Gastroesophageal sphincter (tissue), 4 donors: ENCODE results near the gene GALNT9. TPM values are rescaled to one million over a fixed set of nuclear protein-coding genes. Genes with fewer than 3 reads are reported as not detected.

ENCODE experiments used
- ATAC-seq: fragments of 150-250 bp; one replicate; pipeline ENCODE4 v1.9.1; 2016; ENCODE audit warnings: mild to moderate bottlenecking, moderate library complexity
- H3K27ac ChIP-seq, 4 donors: fragments of 200-600 bp; sonication (generic) in 3 of 4; 1 replicate in 3 of 4; 2 replicates in 1 of 4; pipeline ENCODE4 v1.5.1; 2016 to 2019
- H3K27me3 ChIP-seq: fragments of 200-600 bp; sonication (generic); one replicate; pipeline ENCODE4 v1.5.1; 2019
- H3K36me3 ChIP-seq, 2 donors: fragments of 200-600 bp; sonication (generic); one replicate each; pipeline ENCODE4 v1.5.1; 2019; ENCODE audit warnings: control low read depth in 1 of 2
- H3K4me1 ChIP-seq, 3 donors: fragments of 200-600 bp; sonication (generic); 1 replicate in 2 of 3; 2 replicates in 1 of 3; pipeline ENCODE4 v1.5.1; 2016 to 2019; ENCODE audit warnings: control low read depth in 2 of 3
- H3K4me3 ChIP-seq, 2 donors: fragments of 200-600 bp; sonication (generic); one replicate each; pipeline ENCODE4 v1.5.1; 2019; ENCODE audit warnings: mild to moderate bottlenecking in 1 of 2, moderate library complexity in 1 of 2
- H3K9me3 ChIP-seq, 3 donors: fragments of 200-600 bp; sonication (generic); one replicate each; pipeline ENCODE4 v1.5.1; 2017 to 2019; ENCODE audit warnings: control low read depth in 2 of 3
- CTCF ChIP-seq, 4 experiments: fragments of 200-600 bp in 2 of 4; fragments of 450-650 bp in 2 of 4; sonication (generic) in 1 of 4; IDR thresholded peaks; one replicate each; pipeline ENCODE4 v1.5.1; 2017 to 2019; ENCODE audit warnings: antibody characterized with exemption in 4 of 4, mild to moderate bottlenecking in 2 of 4, moderate library complexity in 2 of 4
- EP300 ChIP-seq: sonication (generic); formaldehyde crosslinking; IDR thresholded peaks from one replicate; pipeline ENCODE4 v1.6.1; 2017; ENCODE audit warnings: antibody characterized with exemption, mild to moderate bottlenecking
- POLR2A ChIP-seq, 2 donors: fragments of 450-650 bp; IDR thresholded peaks; one replicate each; pipeline ENCODE4 v1.6.1; 2017; ENCODE audit warnings: antibody characterized with exemption in 2 of 2, mild to moderate bottlenecking in 2 of 2, moderate library complexity in 1 of 2
- POLR2AphosphoS5 ChIP-seq: sonication (generic); formaldehyde crosslinking; IDR thresholded peaks from one replicate; pipeline ENCODE4 v1.6.1; 2017; ENCODE audit warnings: antibody characterized with exemption
- WGBS, 2 donors: methylation state at CpG; one replicate each; pipeline ENCODE4 v1.1.5; 2018; ENCODE audit warnings: low coverage in 1 of 2; 5-methylcytosine and 5-hydroxymethylcytosine counted together
- total RNA-seq, 4 donors: library from RNA; depleted of rRNA; stranded (reverse); fragments of >200 nt; gene quantifications; one replicate each; pipeline ENCODE4 v1.1.0, GENCODE V29; 2016

Gene GALNT9
- total RNA-seq, 4 donors from 2014 or later: 2.0 TPM; not detected in 3

GRCh38 chr12:132227118-132227517 is 102.3 kb downstream of the GALNT9 start:
- H3K27me3 ChIP-seq: peaks cover 76% of the 10 kb centered on the region

DNA sequence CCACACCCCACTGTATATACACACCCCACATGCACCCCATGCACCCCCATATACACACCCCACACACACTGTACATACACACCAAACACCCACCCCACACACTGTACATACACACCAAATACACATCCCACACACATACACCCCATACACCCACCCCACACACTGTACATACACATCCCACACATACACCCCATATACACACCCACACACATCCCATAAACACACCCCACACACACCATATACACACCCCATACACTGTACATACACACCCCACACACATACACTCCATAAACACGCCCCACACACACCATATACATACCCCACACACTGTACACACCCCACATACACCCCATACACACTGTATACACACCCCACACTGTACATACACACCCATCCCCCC is 102.8 kb downstream of the GALNT9 start:
- no peak for ATAC-seq
- 67% methylated on average over 1 of the region's 1 CpG for WGBS, 2 donors
- peaks cover 81% of the 10 kb centered on the region for H3K27me3 ChIP-seq

More at GRCh38 chr12:132227118-132227517, 102.3 kb downstream of the GALNT9 start:
- Histone ChIP-seq H3K27ac (no peak overlapping the region), H3K9me3 (no peaks in the 10 kb centered on the region), H3K4me3 (no peak overlapping the region), H3K36me3 (no peaks in the 10 kb centered on the region), H3K4me1 (no peaks in the 10 kb centered on the region)
- no peak for ATAC-seq
- WGBS, 2 donors: 59 to 61% methylated on average over 7 to 22 of the region's 28 CpGs
- no peak for TF ChIP-seq EP300
- TF ChIP-seq CTCF (IDR thresholded peaks at IDR 0.05): no peak
- TF ChIP-seq POLR2AphosphoS5: no peak
- TF ChIP-seq POLR2A (IDR thresholded peaks at IDR 0.05): no peak

DNA sequence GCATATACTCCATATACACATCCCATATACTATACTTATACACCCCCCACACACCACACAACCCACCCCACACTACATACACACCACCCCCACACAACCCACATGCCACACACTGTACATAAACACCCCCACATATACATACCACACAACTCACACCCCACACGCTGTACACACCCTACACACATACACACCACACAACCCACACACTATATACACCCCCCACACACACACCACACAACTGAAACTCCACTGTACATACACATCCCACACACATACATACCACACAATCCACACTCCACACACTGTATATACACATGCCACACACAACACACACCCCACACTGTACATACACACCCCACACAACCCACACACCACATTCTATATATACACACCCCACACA is 104.2 kb downstream of the GALNT9 start:
- no peak overlapping the region for H3K27ac ChIP-seq
- H3K4me3 ChIP-seq: no peak overlapping the region
- no peak for TF ChIP-seq EP300
- TF ChIP-seq POLR2A (IDR thresholded peaks at IDR 0.05): no peak
- TF ChIP-seq CTCF (IDR thresholded peaks at IDR 0.05): no peak
- TF ChIP-seq POLR2AphosphoS5: no peak
- WGBS, 2 donors: 87 to 92% methylated on average over 1 of the region's 1 CpG
- ATAC-seq: no peak
- H3K27me3 ChIP-seq: peaks cover 78% of the 10 kb centered on the region
- no peaks in the 10 kb centered on the region for H3K36me3 ChIP-seq
- no peaks in the 10 kb centered on the region for H3K4me1 ChIP-seq
- no peaks in the 10 kb centered on the region for H3K9me3 ChIP-seq

More for the DNA sequence above, 102.8 kb downstream of the GALNT9 start:
- no peak overlapping the region for H3K27ac ChIP-seq
- no peak overlapping the region for H3K4me3 ChIP-seq
- H3K9me3 ChIP-seq: no peaks in the 10 kb centered on the region
- no peaks in the 10 kb centered on the region for H3K36me3 ChIP-seq
- no peak for TF ChIP-seq CTCF (IDR thresholded peaks at IDR 0.05)
- TF ChIP-seq EP300: no peak
- TF ChIP-seq POLR2A (IDR thresholded peaks at IDR 0.05): no peak
- TF ChIP-seq POLR2AphosphoS5: no peak
- no peaks in the 10 kb centered on the region for H3K4me1 ChIP-seq

DNA sequence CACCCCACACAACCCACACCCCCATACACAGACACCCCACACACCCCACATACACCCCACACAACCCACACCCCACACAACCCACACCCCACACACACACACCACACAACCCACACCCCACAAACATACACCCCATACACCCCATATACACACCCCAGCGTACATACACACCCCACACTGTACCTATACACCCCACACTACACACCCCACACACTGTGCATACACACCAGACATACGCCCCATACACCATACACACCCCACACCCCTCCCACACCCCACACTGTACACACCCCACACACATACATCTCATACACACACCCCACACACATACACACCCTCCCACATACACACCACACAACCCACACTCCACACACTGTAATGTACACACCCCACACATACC is 104.9 kb downstream of the GALNT9 start:
- peaks cover 78% of the 10 kb centered on the region for H3K27me3 ChIP-seq
- TF ChIP-seq EP300 (no peak), POLR2A (IDR thresholded peaks at IDR 0.05) (no peak), POLR2AphosphoS5 (no peak), CTCF (IDR thresholded peaks at IDR 0.05) (no peak)

GRCh38 chr12:132222808-132223173 is 106.6 kb downstream of the GALNT9 start:
- H3K36me3 ChIP-seq: no peaks in the 10 kb centered on the region
- H3K27ac ChIP-seq: no peak overlapping the region
- ATAC-seq: no peak
- H3K9me3 ChIP-seq: no peaks in the 10 kb centered on the region
- H3K4me3 ChIP-seq: no peak overlapping the region
- H3K27me3 ChIP-seq: peaks cover 78% of the 10 kb centered on the region
- WGBS, 2 donors: 75% methylated on average over 3 of the region's 6 CpGs; no CpG with 5 or more reads in 1 of the 2 donors
- H3K4me1 ChIP-seq: no peaks in the 10 kb centered on the region
- no peak for TF ChIP-seq EP300
- TF ChIP-seq POLR2AphosphoS5: no peak
- no peak for TF ChIP-seq CTCF (IDR thresholded peaks at IDR 0.05)
- TF ChIP-seq POLR2A (IDR thresholded peaks at IDR 0.05): no peak

More for the DNA sequence above, 104.9 kb downstream of the GALNT9 start:
- H3K9me3 ChIP-seq: no peaks in the 10 kb centered on the region
- no peak overlapping the region for H3K4me3 ChIP-seq
- H3K36me3 ChIP-seq: no peaks in the 10 kb centered on the region
- 67 to 89% methylated on average over 1 to 2 of the region's 2 CpGs for whole genome bisulfite sequencing, 2 donors
- no peak overlapping the region for H3K27ac ChIP-seq
- H3K4me1 ChIP-seq: no peaks in the 10 kb centered on the region
- no peak for ATAC-seq
